A673 (cell line): ENCODE results near the gene MEA1.

Experiments
- CTCF ChIP-seq: fragments of 300-800, 200-600 bp; sonication (generic); conservative IDR thresholded peaks from 2 replicates; pipeline ENCODE4 v1.5.1; 2017; ENCODE audit warnings: low read depth, mild to moderate bottlenecking, antibody characterized with exemption, low read length, moderate library complexity, mixed read lengths
- EZH2 ChIP-seq: fragments of 200-600 bp; sonication (generic); IDR thresholded peaks from 2 replicates; pipeline ENCODE4 v1.6.1; 2017; ENCODE audit warnings: borderline replicate concordance, low read depth, mild to moderate bottlenecking, mixed read lengths, antibody characterized with exemption, low read length; ENCODE audit not compliant: poor library complexity, severe bottlenecking

- TF ChIP-seq EZH2 (no peak), CTCF (no peak)
These were observed 45.0 kb downstream of the MEA1 start for GRCh38 chr6:42968783-42969182.
